OCI-LY1 (cell line): ENCODE results near the gene PYGB.

Experiments used
- EZH2 ChIP-seq: fragments of 200-600 bp; sonication (generic), shearing (Covaris generic); IDR thresholded peaks from 2 replicates; pipeline ENCODE4 v1.8.0; 2017; ENCODE audit warnings: borderline replicate concordance, mixed run types, mild to moderate bottlenecking, antibody characterized with exemption, low read length, moderate library complexity, mixed read lengths
- TF ChIP-seq, protein P1 (sequence below): fragments of 200-600 bp; sonication (generic), shearing (Covaris generic); IDR thresholded peaks from 2 replicates; pipeline ENCODE4 v1.5.1; 2017; ENCODE audit warnings: mild to moderate bottlenecking, antibody characterized with exemption, low read length, moderate library complexity, mixed read lengths

DNA sequence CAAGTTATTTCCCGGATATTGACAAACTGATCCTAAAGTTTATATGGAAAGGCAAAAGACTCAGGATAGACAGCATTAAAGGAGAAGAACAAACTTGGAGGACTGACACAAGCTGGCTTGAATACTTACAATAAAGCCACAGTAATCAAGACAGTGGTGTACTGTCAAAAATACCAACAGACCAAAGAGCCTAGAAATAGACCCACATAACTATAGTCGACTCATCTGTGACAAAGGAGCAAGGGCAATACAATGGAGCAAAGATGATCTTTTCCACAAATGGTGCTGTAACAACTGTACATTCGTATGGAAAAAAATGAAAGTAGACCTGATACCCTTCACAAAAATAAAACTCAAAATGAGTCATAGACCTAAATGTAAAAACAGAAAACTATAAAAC is 96.7 kb downstream of the PYGB start:
- TF ChIP-seq, protein P1, sequence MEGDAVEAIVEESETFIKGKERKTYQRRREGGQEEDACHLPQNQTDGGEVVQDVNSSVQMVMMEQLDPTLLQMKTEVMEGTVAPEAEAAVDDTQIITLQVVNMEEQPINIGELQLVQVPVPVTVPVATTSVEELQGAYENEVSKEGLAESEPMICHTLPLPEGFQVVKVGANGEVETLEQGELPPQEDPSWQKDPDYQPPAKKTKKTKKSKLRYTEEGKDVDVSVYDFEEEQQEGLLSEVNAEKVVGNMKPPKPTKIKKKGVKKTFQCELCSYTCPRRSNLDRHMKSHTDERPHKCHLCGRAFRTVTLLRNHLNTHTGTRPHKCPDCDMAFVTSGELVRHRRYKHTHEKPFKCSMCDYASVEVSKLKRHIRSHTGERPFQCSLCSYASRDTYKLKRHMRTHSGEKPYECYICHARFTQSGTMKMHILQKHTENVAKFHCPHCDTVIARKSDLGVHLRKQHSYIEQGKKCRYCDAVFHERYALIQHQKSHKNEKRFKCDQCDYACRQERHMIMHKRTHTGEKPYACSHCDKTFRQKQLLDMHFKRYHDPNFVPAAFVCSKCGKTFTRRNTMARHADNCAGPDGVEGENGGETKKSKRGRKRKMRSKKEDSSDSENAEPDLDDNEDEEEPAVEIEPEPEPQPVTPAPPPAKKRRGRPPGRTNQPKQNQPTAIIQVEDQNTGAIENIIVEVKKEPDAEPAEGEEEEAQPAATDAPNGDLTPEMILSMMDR = no peak
- TF ChIP-seq EZH2 = no peak
